M059J (cell line): ENCODE measurements around the gene ISG20. TPM values are rescaled to one million over a fixed set of nuclear protein-coding genes. Genes with fewer than 3 reads are reported as not detected.
"Not testable (repeated sequence)": the region's sequence is repeated elsewhere in the genome, so short reads cannot be mapped to it uniquely, and the experiment has no call there.

ENCODE experiments used
- DNase-seq: peaks from one replicate; pipeline ENCODE4 v3.0.0-alpha.2; 2012; ENCODE audit warnings: low read depth
- total RNA-seq: library from RNA; depleted of rRNA; stranded (reverse); fragments of >200 nt; shearing (Covaris generic); gene quantifications from 2 replicates; pipeline ENCODE4 v1.2.3, GENCODE V29; 2014

The ISG20 gene
- total RNA-seq, 1 experiment from 2014 or later = 30.5 TPM

DNA sequence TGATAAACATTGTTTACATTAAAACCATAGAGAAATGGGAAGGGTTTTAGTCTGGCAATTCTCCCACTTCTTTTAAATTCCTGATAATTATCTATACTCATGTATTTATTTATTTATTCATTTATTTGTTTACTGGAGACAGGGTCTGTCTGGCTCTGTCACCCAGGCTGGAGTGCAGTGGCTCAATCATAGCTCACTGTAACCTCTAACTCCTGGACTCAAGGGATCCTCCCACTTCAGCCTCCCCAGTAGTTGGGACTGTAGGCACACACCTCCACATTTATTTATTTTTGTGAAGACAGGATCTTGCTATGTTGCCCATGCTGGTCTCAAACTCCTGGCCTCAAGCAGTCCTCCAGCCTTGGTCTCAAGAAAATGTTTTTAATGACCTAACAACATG is 20.1 kb upstream of the ISG20 start:
- no peak for DNase-seq

- DNase-seq = no peak
These were observed 19.0 kb upstream of the ISG20 start for GRCh38 chr15:88619796-88620195.

GRCh38 chr15:88620995-88621772 is 17.6 kb upstream of the ISG20 start, which contains the start of gene AEN:
Gene AEN, plus strand, starts transcription at chr15:88621340. Its CDS starts 4,870 bp downstream, at chr15:88626210.
- DNase-seq = peak; percentile 92

- DNase-seq = peak; percentile 68
These were observed 16.8 kb upstream of the ISG20 start for GRCh38 chr15:88621789-88622604.

- no peak for DNase-seq
These were observed 16.2 kb upstream of the ISG20 start for GRCh38 chr15:88622605-88622975.

DNA sequence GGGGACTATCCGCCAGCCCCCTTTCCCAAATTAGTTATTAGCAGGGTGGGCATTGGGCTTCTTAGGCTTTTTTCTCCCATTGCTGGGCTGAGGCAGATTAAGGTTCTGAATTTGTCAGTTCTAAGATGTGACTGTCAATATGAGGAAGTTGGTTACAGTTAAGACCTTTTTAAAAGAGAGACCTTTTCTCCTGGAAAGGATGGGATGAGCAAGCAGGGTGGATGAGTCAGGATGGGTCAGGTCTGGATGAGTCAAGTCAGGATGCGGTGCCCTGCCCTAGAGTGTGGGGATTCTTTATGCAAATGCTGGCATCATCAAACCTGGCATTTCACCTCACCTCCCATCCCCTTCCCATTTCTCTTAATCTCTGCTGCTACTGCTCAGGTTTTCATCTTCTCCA is 15.8 kb upstream of the ISG20 start:
- peak; percentile 90 for DNase-seq

DNA sequence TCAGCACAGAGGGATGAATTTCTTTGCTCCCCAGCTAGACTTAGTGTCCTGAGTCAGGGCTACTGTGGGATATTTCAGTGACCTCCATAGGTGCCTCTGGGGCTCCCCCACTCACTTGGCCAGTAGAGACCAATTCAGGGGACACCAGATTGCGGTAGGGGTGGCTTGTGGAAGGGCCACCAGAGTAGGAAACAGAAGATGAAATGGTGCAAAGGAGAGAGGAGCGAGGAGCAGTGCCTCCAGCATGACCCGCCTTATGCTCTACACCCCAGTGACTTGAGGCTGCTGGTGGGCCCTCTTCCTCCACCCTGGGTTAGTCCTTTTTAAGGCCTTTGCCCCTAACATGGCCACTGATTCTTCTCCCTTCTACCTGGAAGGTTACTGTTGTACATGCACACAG is 15.2 kb upstream of the ISG20 start:
- DNase-seq = no peak

DNA sequence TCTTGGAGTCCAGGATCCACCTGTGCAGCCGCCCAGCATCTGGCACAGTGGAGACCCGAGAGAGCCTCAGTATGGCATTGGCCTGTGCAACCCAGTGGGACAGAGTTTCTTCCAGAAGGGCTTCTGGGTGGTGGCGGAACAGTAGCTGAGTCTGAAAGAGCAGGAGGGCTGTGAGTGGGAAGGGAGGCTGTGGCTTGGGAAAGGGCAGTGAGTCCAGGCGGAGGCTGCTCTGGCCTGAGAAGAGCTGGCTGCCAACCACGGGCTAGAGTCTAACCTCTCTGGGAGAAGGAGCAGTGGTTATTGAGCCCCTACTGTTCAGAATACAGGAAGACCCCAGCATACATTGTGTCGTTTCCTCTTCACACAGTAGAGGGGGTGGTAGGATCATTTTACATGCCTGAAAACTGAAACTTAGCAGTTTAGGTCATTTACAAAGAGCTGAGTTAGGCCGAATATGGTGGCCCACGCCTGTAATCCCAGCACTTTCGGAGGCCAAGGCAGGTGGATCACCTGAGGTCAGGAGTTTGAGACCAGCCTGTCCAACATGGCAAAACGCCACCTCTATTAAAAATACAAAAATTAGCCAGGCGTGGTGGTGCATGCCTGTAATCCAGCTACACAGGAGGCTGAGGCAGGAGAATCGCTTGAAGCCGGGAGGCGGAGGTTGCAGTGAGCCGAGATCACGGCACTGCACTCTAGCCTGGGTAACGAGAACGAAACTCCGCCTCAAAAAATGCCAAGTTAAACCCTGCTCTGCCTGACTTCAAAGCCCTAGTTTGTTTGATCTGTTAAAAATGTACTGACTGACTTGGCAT is 14.5 kb upstream of the ISG20 start:
- DNase-seq = no peak

DNA sequence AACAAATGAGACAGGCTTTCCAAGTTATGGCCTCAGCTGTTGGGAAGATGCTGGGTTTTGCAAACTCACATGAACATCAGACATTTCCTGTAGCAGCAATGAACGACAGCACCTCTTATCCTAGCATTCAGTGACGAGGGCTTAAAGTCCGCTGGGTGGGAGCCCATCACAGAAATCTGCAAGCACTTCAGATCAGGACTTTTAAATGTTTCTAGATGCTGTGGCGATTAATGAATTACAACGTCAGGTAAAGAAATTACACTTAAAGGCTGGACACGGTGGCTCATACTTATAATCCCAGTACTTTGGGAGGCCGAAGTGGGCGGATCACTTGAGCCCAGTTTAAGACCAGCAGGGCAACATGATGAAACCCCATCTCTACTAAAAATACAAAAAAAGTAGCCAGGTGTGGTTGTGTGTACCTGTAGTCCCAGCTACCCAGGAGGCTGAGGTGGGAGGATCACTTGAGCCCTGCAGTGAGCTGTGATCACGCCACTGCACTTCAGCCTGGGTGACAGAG is 13.8 kb upstream of the ISG20 start:
- DNase-seq = no peak

DNA sequence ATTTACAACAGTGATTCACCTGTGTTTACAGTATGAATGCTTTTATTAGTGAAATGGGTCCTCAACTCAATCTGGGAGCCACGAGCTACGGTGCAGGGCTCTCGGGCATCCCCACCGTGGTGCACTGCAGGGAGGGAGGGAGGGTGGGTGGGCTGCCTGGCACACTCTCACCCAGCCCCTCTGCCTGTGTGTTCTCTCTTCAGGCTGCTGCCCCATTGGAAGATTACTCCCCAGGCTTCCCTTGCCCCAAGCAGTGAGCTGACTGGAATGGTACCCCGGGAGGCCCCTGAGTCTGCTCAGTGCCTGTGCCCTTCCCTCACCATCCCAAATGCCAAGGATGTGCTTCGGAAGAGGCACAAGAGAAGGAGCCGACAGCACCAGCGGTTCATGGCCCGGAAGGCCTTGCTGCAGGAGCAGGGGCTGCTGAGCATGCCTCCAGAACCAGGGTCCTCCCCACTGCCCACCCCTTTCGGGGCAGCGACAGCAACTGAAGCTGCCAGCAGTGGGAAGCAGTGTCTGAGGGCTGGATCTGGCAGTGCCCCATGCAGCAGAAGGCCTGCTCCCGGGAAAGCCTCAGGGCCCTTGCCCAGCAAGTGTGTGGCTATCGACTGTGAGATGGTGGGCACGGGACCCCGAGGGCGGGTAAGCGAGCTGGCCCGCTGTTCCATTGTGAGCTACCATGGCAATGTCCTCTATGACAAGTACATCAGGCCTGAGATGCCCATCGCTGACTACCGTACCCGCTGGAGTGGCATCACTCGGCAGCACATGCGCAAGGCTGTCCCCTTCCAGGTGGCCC is 12.7 kb upstream of the ISG20 start:
- no peak for DNase-seq

GRCh38 chr15:88627463-88627862 is 11.4 kb upstream of the ISG20 start:
- no peak for DNase-seq

DNA sequence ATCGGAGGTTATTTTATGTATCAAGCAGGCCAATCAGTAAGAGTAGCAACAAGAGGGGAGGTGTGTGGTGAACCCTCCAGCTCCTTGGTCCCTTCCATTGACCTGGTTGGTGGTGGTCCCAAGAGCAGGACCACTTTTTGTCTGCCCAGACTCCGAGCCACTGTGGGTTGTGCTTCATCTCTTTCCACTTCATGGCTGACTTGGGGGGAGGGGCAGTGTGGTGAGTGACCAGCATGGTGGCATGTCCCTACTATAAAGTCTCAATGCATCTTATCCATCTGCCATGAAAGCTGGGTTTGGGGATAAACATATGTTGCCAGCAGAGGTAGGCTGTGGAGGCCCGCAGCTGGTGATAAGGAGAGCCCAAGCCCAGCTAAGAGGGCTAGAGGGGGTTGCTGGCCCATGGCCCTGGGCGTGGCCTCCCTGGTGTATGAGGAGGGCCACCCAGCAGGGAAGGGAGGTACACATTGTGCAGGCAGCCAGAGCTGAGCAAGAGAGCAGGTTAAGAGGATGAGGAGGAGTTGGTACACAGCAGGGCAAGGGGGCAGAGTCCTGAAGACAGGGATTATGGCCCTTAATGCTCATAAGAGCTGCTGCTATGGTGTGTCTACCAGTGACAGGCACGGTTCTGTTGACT is 10.7 kb upstream of the ISG20 start:
- no peak for DNase-seq

- no peak for DNase-seq
These were observed 9.7 kb upstream of the ISG20 start for GRCh38 chr15:88629071-88629470.

DNA sequence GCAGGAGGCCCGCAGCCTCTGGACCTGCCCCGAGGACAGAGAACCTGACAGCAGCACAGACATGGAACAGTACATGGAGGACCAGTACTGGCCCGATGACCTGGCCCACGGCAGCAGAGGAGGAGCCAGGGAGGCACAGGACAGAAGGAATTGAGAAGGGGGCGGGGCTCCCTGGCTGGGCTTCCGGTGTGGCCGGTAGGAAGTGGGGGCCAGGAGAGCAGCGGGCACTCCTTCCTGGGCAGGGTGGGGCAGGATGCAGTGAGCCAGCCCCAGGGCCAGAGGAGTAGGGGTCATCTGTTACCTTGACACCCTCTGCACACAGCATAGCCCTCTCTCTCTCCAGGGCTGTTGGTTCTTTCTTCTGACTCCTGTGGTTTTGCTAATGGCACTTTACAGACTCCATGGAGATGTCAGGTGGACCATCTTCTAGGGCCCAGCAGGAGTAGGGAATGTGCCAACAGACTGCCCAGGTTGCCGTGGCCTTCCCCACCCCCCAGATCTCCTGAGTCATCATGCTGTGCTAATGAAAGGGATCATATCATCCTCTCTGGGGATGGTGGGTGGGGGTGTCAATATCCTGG is 8.6 kb upstream of the ISG20 start:
- no peak for DNase-seq

GRCh38 chr15:88630798-88631463 is 7.9 kb upstream of the ISG20 start:
- no peak for DNase-seq

- DNase-seq = no peak
These were observed 7.3 kb upstream of the ISG20 start for GRCh38 chr15:88631464-88632028.

DNA sequence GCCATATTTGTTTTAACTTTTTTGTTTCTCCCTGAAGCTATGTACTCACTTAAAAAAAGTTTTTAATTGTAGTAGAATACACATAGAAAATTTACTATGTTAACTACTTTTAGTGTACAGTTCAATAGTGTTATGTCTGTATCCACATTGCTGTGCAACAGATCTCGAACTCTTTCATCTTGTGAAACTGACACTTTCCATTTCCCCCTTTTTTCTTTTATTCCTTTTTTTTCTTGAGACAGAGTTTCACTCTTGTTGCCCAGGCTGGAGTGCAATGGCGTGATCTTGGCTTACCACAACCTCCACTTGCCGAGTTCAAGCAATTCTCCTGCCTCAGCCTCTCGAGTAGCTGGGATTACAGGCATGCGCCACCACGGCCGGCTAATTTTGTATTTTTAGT is 6.0 kb upstream of the ISG20 start:
- DNase-seq = not testable (repeated sequence)

- no peak for DNase-seq
These were observed 4.4 kb upstream of the ISG20 start for GRCh38 chr15:88634449-88634848.

GRCh38 chr15:88635318-88635717 is 3.5 kb upstream of the ISG20 start:
- no peak for DNase-seq
